ENCODE results near the gene SCRN2.
A peak's percentile ranks its signal among the peaks of the same experiment; 100 is the strongest.

The SCRN2 gene

GRCh38 chr17:47808830-47809480, 32.1 kb downstream of the SCRN2 start:
- Histone ChIP-seq H3K9ac (no peak overlapping the region), H3K4me3 (no peak overlapping the region), H3K9me3 (replicated peaks in 1 of 11) (no peaks in the 10 kb centered on the region), H4K20me1 (peaks cover 0 to 71% (median 0%) of the 10 kb centered on the region in 11 experiments; a peak in 8 of 22 replicates), H3K27ac (peak overlapping the region in 1 of 11 experiments; percentile 49; a peak in 1 of 22 replicates), H3K36me3 (peaks cover 62 to 74% (median 71%) of the 10 kb centered on the region in 11 experiments), H3K4me2 (no peak overlapping the region), H3K27me3 (no peaks in the 10 kb centered on the region), H3K4me1 (peaks cover 9 to 36% (median 30%) of the 10 kb centered on the region in 10 experiments)
- TF ChIP-seq Cebpa-rat (IDR thresholded peaks at IDR 0.05) = no peak

GRCh38 chr17:47808036-47808829, 32.8 kb downstream of the SCRN2 start:
- Histone ChIP-seq H3K36me3 (peaks cover 55 to 67% (median 64%) of the 10 kb centered on the region in 11 experiments), H3K27ac (no peak overlapping the region), H3K9me3 (replicated peaks in 1 of 11) (no peaks in the 10 kb centered on the region), H3K9ac (no peak overlapping the region), H3K4me1 (peaks cover 9 to 41% (median 35%) of the 10 kb centered on the region in 10 experiments), H4K20me1 (peaks cover 0 to 65% (median 0%) of the 10 kb centered on the region in 11 experiments; a peak in 8 of 22 replicates), H3K4me3 (no peak overlapping the region), H3K27me3 (no peaks in the 10 kb centered on the region), H3K4me2 (no peak overlapping the region)
- TF ChIP-seq Cebpa-rat (IDR thresholded peaks at IDR 0.05) = no peak

- Histone ChIP-seq H4K20me1 (peaks cover 0 to 65% (median 0%) of the 10 kb centered on the region in 11 experiments; a peak in 8 of 22 replicates), H3K9me3 (replicated peaks in 1 of 11) (no peaks in the 10 kb centered on the region), H3K9ac (no peak overlapping the region), H3K27ac (no peak overlapping the region), H3K4me2 (no peak overlapping the region; a peak in 1 of 22 replicates), H3K36me3 (peaks cover 47 to 59% (median 55%) of the 10 kb centered on the region in 11 experiments), H3K4me1 (peaks cover 9 to 49% (median 35%) of the 10 kb centered on the region in 10 experiments), H3K27me3 (no peaks in the 10 kb centered on the region), H3K4me3 (no peak overlapping the region)
- no peak for TF ChIP-seq Cebpa-rat (IDR thresholded peaks at IDR 0.05)
Measured at GRCh38 chr17:47807421-47807820, 33.7 kb downstream of the SCRN2 start.

- Histone ChIP-seq H3K27ac (0 out of 22 replicates have a peak overlapping the region, but pooled peaks of 1 of the 11 experiments have one; percentile 56), H4K20me1 (peaks cover 0 to 64% (median 0%) of the 10 kb centered on the region in 11 experiments; a peak in 7 of 22 replicates), H3K4me3 (no peak overlapping the region), H3K4me2 (peak overlapping the region in 5 of 11 experiments; percentile 53 to 89 (median 78); a peak in 7 of 22 replicates), H3K9ac (no peak overlapping the region), H3K4me1 (peaks cover 9 to 55% (median 38%) of the 10 kb centered on the region in 10 experiments), H3K9me3 (replicated peaks in 1 of 11) (no peaks in the 10 kb centered on the region), H3K36me3 (peaks cover 43 to 53% (median 50%) of the 10 kb centered on the region in 11 experiments), H3K27me3 (no peaks in the 10 kb centered on the region)
- TF ChIP-seq Cebpa-rat (IDR thresholded peaks at IDR 0.05) = no peak
Measured at GRCh38 chr17:47806913-47807255, 34.2 kb downstream of the SCRN2 start.

DNA sequence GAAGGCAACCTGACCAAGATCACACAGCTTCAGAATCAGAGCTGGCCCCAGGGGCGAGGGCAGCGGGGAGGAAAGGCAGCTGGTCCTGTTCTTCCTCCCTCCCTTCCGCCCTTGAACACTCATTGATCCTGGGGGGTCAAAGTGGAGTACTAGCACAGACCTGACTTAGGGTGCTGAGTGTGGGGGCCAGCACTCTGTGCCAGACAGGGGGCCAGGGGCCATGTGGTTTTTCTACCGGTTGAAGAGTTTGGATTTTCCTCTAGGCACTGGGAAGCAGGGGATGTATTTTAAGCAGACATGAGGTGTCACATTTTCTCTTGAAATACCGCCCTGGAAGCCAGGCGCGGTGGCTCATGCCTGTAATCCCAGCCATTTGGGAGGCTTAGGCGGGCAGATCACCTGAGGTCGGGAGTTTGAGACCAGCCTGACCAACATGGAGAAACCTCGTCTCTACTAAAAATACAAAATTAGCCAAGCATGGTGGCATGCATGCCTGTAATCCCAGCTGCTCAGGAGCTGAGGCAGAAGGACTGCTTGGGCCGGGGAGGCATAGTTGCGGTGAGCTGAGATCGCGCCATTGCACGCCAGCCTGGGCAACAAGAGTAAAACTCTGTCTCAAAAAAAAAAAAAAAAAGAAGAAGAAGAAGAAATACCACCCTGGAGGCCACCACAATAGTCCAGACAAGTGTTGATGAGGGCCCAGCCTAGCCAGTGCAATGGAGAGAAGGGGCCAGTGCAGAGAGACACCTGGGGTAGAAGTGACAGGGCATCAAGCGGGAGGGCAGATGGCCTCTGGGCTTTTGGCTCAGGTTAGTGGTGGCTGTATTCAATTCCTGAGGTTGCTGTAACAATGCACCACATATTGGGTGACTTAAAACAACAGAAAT, 34.8 kb downstream of the SCRN2 start:
- Histone ChIP-seq H3K9me3 (replicated peaks in 1 of 11) (no peaks in the 10 kb centered on the region), H3K36me3 (peaks cover 39 to 48% (median 44%) of the 10 kb centered on the region in 11 experiments), H3K4me1 (peaks cover 9 to 57% (median 38%) of the 10 kb centered on the region in 10 experiments), H3K4me3 (no peak overlapping the region), H3K4me2 (peak overlapping the region; percentile 41 to 89 (median 68); a peak in 18 of 22 replicates), H3K27me3 (no peaks in the 10 kb centered on the region), H3K9ac (peak overlapping the region in 4 of 11 experiments; percentile 11 to 40 (median 22); a peak in 4 of 22 replicates), H3K27ac (peak overlapping the region in 4 of 11 experiments; percentile 10 to 56 (median 32); a peak in 5 of 22 replicates), H4K20me1 (peaks cover 0 to 65% (median 0%) of the 10 kb centered on the region in 11 experiments; a peak in 7 of 22 replicates)
- no peak for TF ChIP-seq Cebpa-rat (IDR thresholded peaks at IDR 0.05)

GRCh38 chr17:47804461-47804860, 36.6 kb downstream of the SCRN2 start:
- peaks cover 9 to 57% (median 33%) of the 10 kb centered on the region in 10 experiments for H3K4me1 ChIP-seq
- H4K20me1 ChIP-seq = peaks cover 0 to 54% (median 0%) of the 10 kb centered on the region in 11 experiments; a peak in 6 of 22 replicates
- H3K4me2 ChIP-seq = peak overlapping the region in 7 of 11 experiments; percentile 53 to 89 (median 75); a peak in 13 of 22 replicates
- no peak for TF ChIP-seq Cebpa-rat (IDR thresholded peaks at IDR 0.05)
- H3K36me3 ChIP-seq = peaks cover 26 to 30% (median 28%) of the 10 kb centered on the region in 11 experiments
- no peak overlapping the region for H3K4me3 ChIP-seq
- H3K9me3 ChIP-seq (replicated peaks in 1 of 11) = no peaks in the 10 kb centered on the region
- H3K9ac ChIP-seq = no peak overlapping the region
- H3K27ac ChIP-seq = no peak overlapping the region
- no peaks in the 10 kb centered on the region for H3K27me3 ChIP-seq

GRCh38 chr17:47803751-47804150, 37.3 kb downstream of the SCRN2 start:
- H3K4me1 ChIP-seq = peaks cover 9 to 57% (median 33%) of the 10 kb centered on the region in 10 experiments
- H3K36me3 ChIP-seq = peaks cover 19 to 23% (median 21%) of the 10 kb centered on the region in 11 experiments
- no peak for TF ChIP-seq Cebpa-rat (IDR thresholded peaks at IDR 0.05)
- no peak overlapping the region for H3K27ac ChIP-seq
- H3K9ac ChIP-seq = no peak overlapping the region
- peaks cover 0 to 47% (median 0%) of the 10 kb centered on the region in 11 experiments; a peak in 6 of 22 replicates for H4K20me1 ChIP-seq
- H3K4me2 ChIP-seq = peak overlapping the region in 2 of 11 experiments; percentile 68 to 87; a peak in 3 of 22 replicates
- no peaks in the 10 kb centered on the region for H3K27me3 ChIP-seq
- no peaks in the 10 kb centered on the region for H3K9me3 ChIP-seq (replicated peaks in 1 of 11)
- no peak overlapping the region for H3K4me3 ChIP-seq

DNA sequence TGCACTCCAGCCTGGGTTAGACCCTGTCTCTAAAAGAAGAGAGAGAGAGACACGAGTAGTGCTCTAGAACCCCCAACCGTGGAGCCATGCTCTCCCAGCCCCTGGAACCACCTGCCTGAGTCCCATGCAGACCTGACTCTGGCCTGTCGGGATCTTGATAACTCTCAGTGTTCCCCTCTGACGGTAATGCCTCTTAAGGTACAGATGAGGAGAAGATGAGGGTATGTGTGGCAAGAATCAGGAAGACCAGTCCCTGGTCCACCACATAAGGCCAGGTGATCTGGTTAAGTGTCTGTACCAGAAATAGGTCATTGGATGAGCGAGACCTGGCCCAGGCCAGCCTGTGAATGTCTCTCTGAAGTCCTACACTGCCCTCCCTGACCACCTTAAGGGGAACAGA, 37.9 kb downstream of the SCRN2 start:
- H3K36me3 ChIP-seq = peaks cover 14 to 17% (median 16%) of the 10 kb centered on the region in 11 experiments
- no peaks in the 10 kb centered on the region for H3K9me3 ChIP-seq (replicated peaks in 1 of 11)
- peaks cover 0 to 44% (median 0%) of the 10 kb centered on the region in 11 experiments; a peak in 6 of 22 replicates for H4K20me1 ChIP-seq
- no peak for TF ChIP-seq Cebpa-rat (IDR thresholded peaks at IDR 0.05)
- H3K9ac ChIP-seq = no peak overlapping the region
- H3K27ac ChIP-seq = no peak overlapping the region
- H3K27me3 ChIP-seq = no peaks in the 10 kb centered on the region
- H3K4me1 ChIP-seq = peaks cover 9 to 57% (median 33%) of the 10 kb centered on the region in 10 experiments
- H3K4me2 ChIP-seq = peak overlapping the region in 1 of 11 experiments; percentile 87; a peak in 2 of 22 replicates
- no peak overlapping the region for H3K4me3 ChIP-seq

Data from BLaER1 treated with 17β-estradiol and CSF1 and Interleukin-3, amounts not matched to agents 10 nM and 100 nM (cell line).